Esophagus mucosa (tissue), 1 donor: Measurements from ENCODE around the gene GATA5. TPM values are rescaled to one million over a fixed set of nuclear protein-coding genes. Genes with fewer than 3 reads are reported as not detected.

Source experiments
- ATAC-seq: fragments of 200-7000 bp; cut with Tn5 transposase; one replicate; pipeline ENCODE4 v1.9.1; 2020
- total RNA-seq: library from RNA; stranded (reverse); gene quantifications from one replicate; pipeline ENCODE4 v1.2.4, GENCODE V29; 2023
- donor health status: DM: yes; HTN: yes; CAD: no.

The GATA5 gene
- total RNA-seq, 1 donor from 2014 or later = not detected

DNA sequence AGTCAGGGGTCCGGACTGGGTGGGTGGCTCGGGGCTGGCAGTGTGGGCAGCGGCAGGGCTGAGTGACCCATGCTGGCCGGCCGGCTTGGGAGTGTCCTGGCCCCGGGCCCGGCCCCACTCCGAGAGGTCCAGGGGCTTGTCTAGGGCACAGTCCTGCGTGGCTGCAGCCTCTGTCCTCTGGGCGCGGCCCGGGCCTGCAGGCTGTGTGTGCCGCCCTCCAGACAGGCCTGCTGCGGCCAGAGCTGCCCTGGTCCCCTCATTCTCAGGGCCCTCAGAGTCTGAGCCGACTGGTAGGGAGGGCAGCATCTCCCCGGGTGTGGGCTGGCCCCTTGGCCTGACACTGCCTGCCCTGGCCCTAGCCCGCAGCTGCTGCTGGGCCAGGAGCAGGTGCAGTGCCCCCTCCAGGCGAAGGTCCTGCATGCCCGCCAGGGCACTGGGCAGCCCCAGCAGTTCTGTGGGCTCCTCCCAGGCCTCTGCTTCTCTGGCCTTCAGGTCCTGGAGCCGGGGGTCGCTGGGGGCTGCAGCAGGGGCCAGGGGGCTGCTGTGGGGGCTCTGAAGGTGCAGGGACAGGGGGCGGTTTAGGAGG is 61.8 kb downstream of the GATA5 start:
- no peak for ATAC-seq

Other genes with a start within 250 kb of the GATA5 start
- 58.5 TPM for gene OSBPL2, start 237.5 kb downstream of the GATA5 start, total RNA-seq
- 76.1 TPM for gene ADRM1, start 173.0 kb downstream of the GATA5 start, total RNA-seq
- gene LAMA5, start 108.7 kb downstream of the GATA5 start, total RNA-seq = 83.4 TPM
- 1,745 TPM for gene RPS21, start 88.9 kb downstream of the GATA5 start, total RNA-seq
- gene CABLES2, start 68.7 kb downstream of the GATA5 start, total RNA-seq = 2.4 TPM
- gene RBBP8NL, start 48.5 kb downstream of the GATA5 start, total RNA-seq = 5.1 TPM
- 13.7 TPM for gene SLCO4A1, start 166.5 kb upstream of the GATA5 start, total RNA-seq
- not detected for gene NTSR1, start 232.8 kb upstream of the GATA5 start, total RNA-seq